Measurements from ENCODE around the gene HSD17B11. TPM values are rescaled to one million over a fixed set of nuclear protein-coding genes. Genes with fewer than 3 reads are reported as not detected.
"Not testable (repeated sequence)": the region's sequence is repeated elsewhere in the genome, so short reads cannot be mapped to it uniquely, and the experiment has no call there.

Gene HSD17B11
- total RNA-seq, 1 donor from 2014 or later = 30.8 TPM

GRCh38 chr4:87342872-87343271 lies 48.1 kb downstream of the HSD17B11 start:
- H3K9me3 Mint-ChIP-seq = peaks cover 19% of the 10 kb centered on the region
- no peak for TF ChIP-seq CTCF (IDR thresholded peaks at IDR 0.05)
- TF ChIP-seq EZH2 (IDR thresholded peaks at IDR 0.05) = no peak
- no peak for TF ChIP-seq EZH2phosphoT487 (IDR thresholded peaks at IDR 0.05)
- H3F3A ChIP-seq (ENCODE audit: low read depth) = no peaks in the 10 kb centered on the region
- H3K9ac ChIP-seq = no peak overlapping the region
- peaks cover 31% of the 10 kb centered on the region for H3K36me3 Mint-ChIP-seq
- no peaks in the 10 kb centered on the region for H3K4me1 Mint-ChIP-seq
- no peak overlapping the region for H3K4me3 Mint-ChIP-seq
- H3K36me3 ChIP-seq = no peaks in the 10 kb centered on the region
- no peaks in the 10 kb centered on the region for H3K27me3 Mint-ChIP-seq (ENCODE audit: insufficient read depth, low read depth)
- no peaks in the 10 kb centered on the region for H3K27me3 ChIP-seq
- no peak overlapping the region for H3K4me3 ChIP-seq
- H3K9me3 ChIP-seq (ENCODE audit: low read depth) = peaks cover 5% of the 10 kb centered on the region
- no peak overlapping the region for H3K27ac Mint-ChIP-seq
- no peak for DNase-seq (ENCODE audit: low spot score)
- H3K79me2 ChIP-seq (ENCODE audit: low read depth) = no peaks in the 10 kb centered on the region
- H2AFZ ChIP-seq (replicated peaks) = no peak overlapping the region
- H3K4me1 ChIP-seq = no peaks in the 10 kb centered on the region
- no peaks in the 10 kb centered on the region for H4K20me1 ChIP-seq (ENCODE audit: low read depth)
- no peak overlapping the region for H3K27ac ChIP-seq
- H3K4me2 ChIP-seq = no peak overlapping the region

GRCh38 chr4:87341954-87342635 lies 48.9 kb downstream of the HSD17B11 start:
- not testable (repeated sequence) for H3K9ac ChIP-seq; H3K27me3 Mint-ChIP-seq (ENCODE audit: insufficient read depth, low read depth); H3K4me3 ChIP-seq; H3K27me3 ChIP-seq; H2AFZ ChIP-seq (replicated peaks); H3K36me3 ChIP-seq; H3F3A ChIP-seq (ENCODE audit: low read depth); H3K4me1 ChIP-seq; H4K20me1 ChIP-seq (ENCODE audit: low read depth); H3K79me2 ChIP-seq (ENCODE audit: low read depth); H3K4me2 ChIP-seq; DNase-seq (ENCODE audit: low spot score); H3K4me1 Mint-ChIP-seq; H3K27ac ChIP-seq; H3K9me3 ChIP-seq (ENCODE audit: low read depth); H3K27ac Mint-ChIP-seq; H3K4me3 Mint-ChIP-seq
- H3K36me3 Mint-ChIP-seq = peaks cover 32% of the 10 kb centered on the region
- peaks cover 19% of the 10 kb centered on the region for H3K9me3 Mint-ChIP-seq

GRCh38 chr4:87339440-87339839 lies 51.5 kb downstream of the HSD17B11 start:
- Mint-ChIP-seq H3K27ac (peak overlapping the region; percentile 65), H3K4me3 (no peak overlapping the region), H3K9me3 (peaks cover 7% of the 10 kb centered on the region), H3K27me3 (ENCODE audit: insufficient read depth, low read depth) (no peaks in the 10 kb centered on the region), H3K4me1 (no peaks in the 10 kb centered on the region), H3K36me3 (peaks cover 23% of the 10 kb centered on the region)
- Histone ChIP-seq H3K9me3 (ENCODE audit: low read depth) (no peaks in the 10 kb centered on the region), H3K4me3 (no peak overlapping the region), H2AFZ (replicated peaks) (no peak overlapping the region), H3K27me3 (no peaks in the 10 kb centered on the region), H3F3A (ENCODE audit: low read depth) (no peaks in the 10 kb centered on the region), H3K36me3 (peaks cover 4% of the 10 kb centered on the region), H3K9ac (no peak overlapping the region), H3K27ac (no peak overlapping the region), H4K20me1 (ENCODE audit: low read depth) (no peaks in the 10 kb centered on the region), H3K79me2 (ENCODE audit: low read depth) (no peaks in the 10 kb centered on the region), H3K4me1 (no peaks in the 10 kb centered on the region), H3K4me2 (no peak overlapping the region)
- TF ChIP-seq EZH2 (IDR thresholded peaks at IDR 0.05) (no peak), EZH2phosphoT487 (IDR thresholded peaks at IDR 0.05) (no peak), CTCF (IDR thresholded peaks at IDR 0.05) (no peak)
- no peak for DNase-seq (ENCODE audit: low spot score)

- no peaks in the 10 kb centered on the region for H3K27me3 Mint-ChIP-seq (ENCODE audit: insufficient read depth, low read depth)
- no peak for TF ChIP-seq EZH2phosphoT487 (IDR thresholded peaks at IDR 0.05)
- TF ChIP-seq EZH2 (IDR thresholded peaks at IDR 0.05) = no peak
- TF ChIP-seq CTCF (IDR thresholded peaks at IDR 0.05) = no peak
- Histone ChIP-seq H3K36me3 (peaks cover 4% of the 10 kb centered on the region), H3K79me2 (ENCODE audit: low read depth) (no peaks in the 10 kb centered on the region), H3K9ac (no peak overlapping the region), H4K20me1 (ENCODE audit: low read depth) (no peaks in the 10 kb centered on the region), H3K4me2 (no peak overlapping the region), H2AFZ (replicated peaks) (no peak overlapping the region), H3K27ac (no peak overlapping the region), H3F3A (ENCODE audit: low read depth) (no peaks in the 10 kb centered on the region), H3K27me3 (no peaks in the 10 kb centered on the region), H3K9me3 (ENCODE audit: low read depth) (no peaks in the 10 kb centered on the region), H3K4me1 (no peaks in the 10 kb centered on the region), H3K4me3 (no peak overlapping the region)
- H3K27ac Mint-ChIP-seq = no peak overlapping the region
- H3K9me3 Mint-ChIP-seq = peaks cover 19% of the 10 kb centered on the region
- no peak overlapping the region for H3K4me3 Mint-ChIP-seq
- no peak for DNase-seq (ENCODE audit: low spot score)
- H3K4me1 Mint-ChIP-seq = no peaks in the 10 kb centered on the region
- peaks cover 30% of the 10 kb centered on the region for H3K36me3 Mint-ChIP-seq
Measured at GRCh38 chr4:87337361-87337760, 53.6 kb downstream of the HSD17B11 start.
